Thyroid gland (tissue), 4 donors: ENCODE data around the gene PDE6A. TPM values are rescaled to one million over a fixed set of nuclear protein-coding genes. Genes with fewer than 3 reads are reported as not detected.

ENCODE experiments used
- DNase-seq, 2 donors: peaks; one replicate each; pipeline ENCODE4 v3.0.0-alpha.2; 2019
- H3K27ac ChIP-seq, 3 donors: fragments of 200-600 bp; sonication (generic); 1 replicate in 2 of 3; 2 replicates in 1 of 3; pipeline ENCODE4 v1.5.1; 2016 to 2019; ENCODE audit warnings: mild to moderate bottlenecking in 1 of 3, moderate library complexity in 1 of 3
- H3K27me3 ChIP-seq: fragments of 200-600 bp; sonication (generic); one replicate; pipeline ENCODE4 v1.5.1; 2019
- H3K36me3 ChIP-seq, 2 donors: fragments of 200-600 bp; sonication (generic); one replicate each; pipeline ENCODE4 v1.5.1; 2016 to 2019
- H3K4me1 ChIP-seq, 2 donors: fragments of 200-600 bp; sonication (generic); one replicate each; pipeline ENCODE4 v1.5.1; 2017 to 2019
- H3K4me3 ChIP-seq, 3 donors: fragments of 200-600 bp; sonication (generic); replicated peaks in 1 of 3; 1 replicate in 2 of 3; 2 replicates in 1 of 3; pipeline ENCODE4 v1.5.1; 2016; ENCODE audit warnings: mild to moderate bottlenecking in 1 of 3
- H3K9me3 ChIP-seq: fragments of 200-600 bp; sonication (generic); one replicate; pipeline ENCODE4 v1.5.1; 2017
- POLR2A ChIP-seq, 2 donors: fragments of 450-650 bp; IDR thresholded peaks; one replicate each; pipeline ENCODE4 v1.6.1; 2017; ENCODE audit warnings: antibody characterized with exemption in 2 of 2, mild to moderate bottlenecking in 2 of 2, moderate library complexity in 1 of 2
- WGBS, 2 donors: methylation state at CpG; one replicate each; pipeline ENCODE4 v1.1.5; 2017; 5-methylcytosine and 5-hydroxymethylcytosine counted together
- intact Hi-C: fragments of 100-400 bp; cut with DNase I; formaldehyde crosslinking; loops from one replicate; pipeline ENCODE4 v1.15.1; 2023
- total RNA-seq, 4 donors: library from RNA; depleted of rRNA; stranded (reverse); fragments of >200 nt; gene quantifications; one replicate each; pipeline ENCODE4 v1.2.3, GENCODE V29; 2016
- TF ChIP-seq, protein P1 (sequence below), 6 experiments: fragments of 200-600 bp in 3 of 6; fragments of 450-650 bp in 3 of 6; sonication (generic) in 3 of 6; IDR thresholded peaks; one replicate each; pipeline ENCODE4 v1.5.1; 2016 to 2019; ENCODE audit warnings: antibody characterized with exemption in 6 of 6, mild to moderate bottlenecking in 2 of 6, inconsistent platforms in 1 of 6, moderate library complexity in 1 of 6

PDE6A gene
- total RNA-seq, 4 donors from 2014 or later, result not detected

DNA sequence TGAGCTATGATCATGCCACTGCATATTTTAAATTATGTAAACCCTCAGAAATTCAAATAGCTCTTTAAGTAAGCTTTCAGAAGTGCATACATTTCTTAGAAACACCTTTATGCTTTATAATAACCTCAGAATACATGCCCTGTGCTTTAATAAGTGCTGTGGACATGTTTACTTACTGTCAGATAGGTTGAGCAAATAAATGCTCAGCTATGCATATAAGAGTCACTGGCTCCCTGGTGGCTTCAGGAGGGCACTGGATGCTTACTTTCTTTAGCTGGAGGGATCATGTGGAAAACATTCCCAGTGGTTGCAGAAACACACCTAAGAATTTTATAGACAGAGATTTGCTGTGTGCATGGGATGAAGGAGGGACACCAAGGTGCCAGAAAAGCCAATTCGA is 74.4 kb downstream of the PDE6A start:
- Histone ChIP-seq H3K9me3 (no peaks in the 10 kb centered on the region), H3K27ac (no peak overlapping the region)
- WGBS, 2 donors, result 83 to 96% methylated on average over 1 of the region's 1 CpG

DNA sequence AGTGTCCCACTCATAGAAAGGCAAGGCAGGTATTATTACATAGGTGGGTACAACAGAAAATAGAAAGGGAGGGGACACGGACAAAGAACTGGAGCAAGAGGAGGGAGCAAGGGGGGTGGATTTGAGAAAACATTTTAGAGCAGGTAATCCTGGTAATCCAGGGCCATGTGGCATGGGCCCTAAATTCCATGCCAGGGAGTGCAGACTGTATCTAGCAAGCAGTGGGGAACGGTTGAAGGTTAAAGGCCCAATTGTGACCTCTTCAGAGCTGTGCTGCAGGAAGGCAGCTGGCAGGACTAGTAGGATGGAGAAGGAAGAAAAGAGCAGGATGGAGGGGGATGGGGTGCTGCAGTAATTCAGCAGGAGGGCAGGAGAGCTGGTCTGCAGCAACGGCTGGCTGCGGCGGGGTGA is 75.2 kb downstream of the PDE6A start:
- DNase-seq, result no peak
- intact Hi-C loops, result no loop called here
- Histone ChIP-seq H3K9me3 (no peaks in the 10 kb centered on the region), H3K27ac (no peak overlapping the region), H3K36me3 (no peaks in the 10 kb centered on the region), H3K4me3 (no peak overlapping the region), H3K4me1 (no peaks in the 10 kb centered on the region), H3K27me3 (no peaks in the 10 kb centered on the region)
- TF ChIP-seq, protein P1, sequence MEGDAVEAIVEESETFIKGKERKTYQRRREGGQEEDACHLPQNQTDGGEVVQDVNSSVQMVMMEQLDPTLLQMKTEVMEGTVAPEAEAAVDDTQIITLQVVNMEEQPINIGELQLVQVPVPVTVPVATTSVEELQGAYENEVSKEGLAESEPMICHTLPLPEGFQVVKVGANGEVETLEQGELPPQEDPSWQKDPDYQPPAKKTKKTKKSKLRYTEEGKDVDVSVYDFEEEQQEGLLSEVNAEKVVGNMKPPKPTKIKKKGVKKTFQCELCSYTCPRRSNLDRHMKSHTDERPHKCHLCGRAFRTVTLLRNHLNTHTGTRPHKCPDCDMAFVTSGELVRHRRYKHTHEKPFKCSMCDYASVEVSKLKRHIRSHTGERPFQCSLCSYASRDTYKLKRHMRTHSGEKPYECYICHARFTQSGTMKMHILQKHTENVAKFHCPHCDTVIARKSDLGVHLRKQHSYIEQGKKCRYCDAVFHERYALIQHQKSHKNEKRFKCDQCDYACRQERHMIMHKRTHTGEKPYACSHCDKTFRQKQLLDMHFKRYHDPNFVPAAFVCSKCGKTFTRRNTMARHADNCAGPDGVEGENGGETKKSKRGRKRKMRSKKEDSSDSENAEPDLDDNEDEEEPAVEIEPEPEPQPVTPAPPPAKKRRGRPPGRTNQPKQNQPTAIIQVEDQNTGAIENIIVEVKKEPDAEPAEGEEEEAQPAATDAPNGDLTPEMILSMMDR (IDR thresholded peaks at IDR 0.05), result no peak
- no peak for TF ChIP-seq POLR2A (IDR thresholded peaks at IDR 0.05)
- WGBS, 2 donors, result 81 to 83% methylated on average over 5 of the region's 5 CpGs

More for the DNA sequence above, 74.4 kb downstream of the PDE6A start:
- Histone ChIP-seq H3K4me1 (no peaks in the 10 kb centered on the region), H3K4me3 (no peak overlapping the region), H3K27me3 (no peaks in the 10 kb centered on the region), H3K36me3 (no peaks in the 10 kb centered on the region)
- no peak for DNase-seq
- no peak for TF ChIP-seq POLR2A (IDR thresholded peaks at IDR 0.05)
- TF ChIP-seq, protein P1 (IDR thresholded peaks at IDR 0.05), result no peak
- intact Hi-C loops, result no loop called here

DNA sequence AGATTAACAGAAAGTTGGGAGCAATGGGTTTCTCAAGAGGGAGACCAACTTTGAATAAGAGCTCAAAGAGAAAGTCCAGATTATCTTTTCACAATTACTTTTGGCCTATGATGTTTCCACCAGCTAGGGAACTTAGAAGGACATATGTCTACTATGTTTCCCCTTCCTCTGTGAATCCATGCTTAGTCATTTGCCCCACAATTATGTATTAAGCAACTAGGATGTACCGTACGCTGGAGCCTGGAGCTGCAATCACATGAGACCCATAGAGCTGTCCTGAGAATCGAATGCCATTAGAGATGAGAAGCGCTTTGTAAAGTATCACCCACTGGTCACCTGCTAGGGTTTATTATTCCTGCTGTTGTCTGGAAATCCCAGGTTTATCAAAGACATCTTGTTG is 78.8 kb downstream of the PDE6A start:
- intact Hi-C loops, result no loop called here
- 80 to 93% methylated on average over 4 of the region's 4 CpGs for WGBS, 2 donors
- Histone ChIP-seq H3K36me3 (no peaks in the 10 kb centered on the region), H3K9me3 (no peaks in the 10 kb centered on the region), H3K27me3 (no peaks in the 10 kb centered on the region), H3K4me1 (no peaks in the 10 kb centered on the region), H3K4me3 (no peak overlapping the region), H3K27ac (no peak overlapping the region)
- no peak for DNase-seq
- TF ChIP-seq POLR2A (IDR thresholded peaks at IDR 0.05), result no peak
- TF ChIP-seq, protein P1 (IDR thresholded peaks at IDR 0.05), result no peak

DNA sequence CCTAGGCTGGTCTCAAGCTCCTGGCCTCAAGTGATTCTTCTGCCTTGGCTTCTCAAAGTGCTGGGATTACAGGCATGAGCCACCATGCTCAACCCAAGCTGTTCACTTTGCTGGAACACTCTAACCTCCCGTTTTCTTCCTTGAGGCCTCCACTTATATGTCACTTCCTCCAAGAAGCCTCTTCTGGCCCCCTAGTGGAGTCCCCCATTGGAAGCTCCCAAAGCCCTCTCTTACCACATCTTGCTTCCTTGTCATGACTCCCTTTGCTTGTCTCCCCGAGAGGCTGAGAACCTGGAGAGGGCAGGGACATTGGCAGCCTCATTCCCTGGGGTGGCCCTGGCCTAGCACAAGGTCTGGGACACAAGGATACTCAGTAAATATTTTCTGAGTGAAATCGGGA is 80.8 kb downstream of the PDE6A start:
- TF ChIP-seq, protein P1 (IDR thresholded peaks at IDR 0.05), result no peak
- no peak for TF ChIP-seq POLR2A (IDR thresholded peaks at IDR 0.05)
- 87 to 91% methylated on average over 3 of the region's 3 CpGs for WGBS, 2 donors
- intact Hi-C loops, result no loop called here
- Histone ChIP-seq H3K36me3 (no peaks in the 10 kb centered on the region), H3K4me3 (no peak overlapping the region), H3K27me3 (no peaks in the 10 kb centered on the region), H3K27ac (no peak overlapping the region), H3K9me3 (no peaks in the 10 kb centered on the region), H3K4me1 (no peaks in the 10 kb centered on the region)
- DNase-seq, result no peak

DNA sequence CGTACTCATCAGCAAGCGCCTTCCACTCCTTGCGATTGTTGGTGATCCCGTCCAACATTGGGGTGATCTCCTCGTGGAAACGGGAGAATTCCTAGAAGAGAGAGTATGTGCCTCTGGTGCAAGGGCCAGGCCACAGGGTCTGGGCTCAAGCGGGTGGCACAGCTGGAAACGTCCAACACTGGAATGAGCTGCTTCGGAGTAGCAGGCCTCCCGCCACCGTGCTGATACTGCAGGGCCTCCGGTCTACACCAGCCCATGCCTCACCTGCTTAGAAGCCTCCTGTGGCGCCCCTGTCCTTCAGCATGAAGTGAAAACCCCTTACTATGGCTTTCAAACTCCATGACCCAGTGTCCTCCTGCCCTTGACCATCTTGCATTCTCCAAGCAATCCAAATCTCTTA is 81.4 kb downstream of the PDE6A start:
- no peak overlapping the region for H3K27ac ChIP-seq
- H3K4me3 ChIP-seq, result no peak overlapping the region
- no peaks in the 10 kb centered on the region for H3K4me1 ChIP-seq
- no peak for DNase-seq
- no peaks in the 10 kb centered on the region for H3K36me3 ChIP-seq
- intact Hi-C loops, result no loop called here
- no peaks in the 10 kb centered on the region for H3K27me3 ChIP-seq
- WGBS, 2 donors, result 93 to 94% methylated on average over 13 of the region's 13 CpGs
- no peaks in the 10 kb centered on the region for H3K9me3 ChIP-seq
- TF ChIP-seq, protein P1 (IDR thresholded peaks at IDR 0.05), result no peak
- no peak for TF ChIP-seq POLR2A (IDR thresholded peaks at IDR 0.05)
